DMS 273 (cell line): ENCODE results near the gene TBXAS1.
A peak's percentile ranks its signal among the peaks of the same experiment; 100 is the strongest.

Source experiments
- DNase-seq: peaks from one replicate; lab custom pipeline; 2025; ENCODE audit not compliant: unreplicated experiment; lab: John Stamatoyannopoulos, UW

The TBXAS1 gene

DNA sequence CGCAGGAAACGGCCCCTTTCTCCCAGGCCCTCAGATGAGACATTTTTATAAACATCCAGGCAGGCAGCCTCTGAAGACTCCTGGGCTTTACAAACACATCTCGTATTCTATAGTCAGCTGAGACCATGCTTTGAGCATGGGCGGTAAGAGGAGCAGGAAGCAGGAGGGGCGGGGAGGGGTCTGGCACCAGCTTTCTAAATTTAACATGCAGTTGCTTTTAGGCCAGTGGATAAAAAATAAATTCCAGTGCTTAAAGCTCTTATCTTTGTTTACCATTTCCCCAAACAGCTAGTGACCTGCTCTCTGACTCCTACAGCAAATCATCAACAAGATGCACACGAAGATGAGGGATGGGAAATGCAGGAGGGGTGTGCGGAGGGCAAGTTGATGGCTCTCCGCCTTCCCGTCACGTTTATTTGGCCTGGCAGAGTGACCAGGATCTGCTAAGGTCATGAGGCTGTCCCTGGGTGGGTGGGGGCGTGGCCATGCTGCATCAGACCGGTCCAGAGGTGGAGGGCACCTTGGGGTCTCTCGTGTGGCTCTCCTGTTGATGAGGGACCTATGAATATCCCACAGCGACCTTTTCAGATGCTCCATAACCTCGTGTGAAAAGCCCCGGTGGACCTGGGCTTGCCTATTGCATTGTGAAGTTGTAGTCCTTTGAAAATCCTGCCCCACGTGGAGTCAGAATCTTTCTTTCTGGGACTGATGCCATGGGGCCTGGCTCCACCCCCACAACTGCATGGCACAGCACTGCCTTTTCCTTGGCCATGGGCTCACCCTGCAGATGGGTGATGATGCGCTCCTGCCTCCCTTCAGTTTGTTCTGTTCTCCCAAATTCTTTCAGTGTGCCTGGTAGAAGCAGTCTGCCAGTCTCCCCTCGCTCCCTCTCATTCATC, 166.2 kb downstream of the TBXAS1 start:
- DNase-seq = peak; percentile 63

DNA sequence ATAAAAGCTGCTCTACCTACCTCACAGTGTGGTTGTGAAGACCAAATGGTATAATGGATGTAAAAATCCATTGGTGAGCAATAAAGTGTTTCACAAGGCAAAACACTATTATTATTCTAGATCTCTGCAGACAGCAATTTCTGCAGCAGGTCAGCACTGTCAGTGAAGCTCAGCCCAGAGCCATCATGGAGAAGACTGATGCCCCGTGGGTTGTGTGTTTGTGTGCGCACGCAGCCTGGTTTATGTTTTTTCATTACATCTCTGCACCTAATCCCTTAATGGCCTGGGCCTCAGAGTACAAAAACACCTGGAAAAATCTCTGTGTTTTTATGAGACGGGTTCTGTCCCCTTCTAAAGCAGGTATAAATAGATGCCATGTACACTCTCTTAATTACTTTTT, 169.5 kb downstream of the TBXAS1 start:
- no peak for DNase-seq

DNA sequence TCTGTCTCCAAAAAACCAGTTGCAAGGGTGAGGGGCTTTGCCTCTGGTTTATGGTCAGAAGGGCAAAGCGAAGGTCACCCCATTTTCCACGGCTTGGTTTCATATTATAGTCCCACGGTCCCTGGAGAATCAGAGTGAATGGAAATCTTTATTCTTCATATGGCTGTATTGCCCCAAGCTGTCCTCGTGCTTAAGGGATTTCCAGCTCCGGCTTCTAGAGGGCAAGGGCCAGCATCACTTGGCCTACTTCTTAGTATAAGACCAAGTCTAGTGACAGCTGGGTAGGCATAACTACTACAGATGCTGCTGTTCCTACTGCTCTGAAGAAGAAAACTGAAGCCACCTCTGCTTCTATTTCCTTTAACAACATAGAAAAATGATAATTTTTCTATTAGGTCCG, 170.5 kb downstream of the TBXAS1 start:
- no peak for DNase-seq

DNA sequence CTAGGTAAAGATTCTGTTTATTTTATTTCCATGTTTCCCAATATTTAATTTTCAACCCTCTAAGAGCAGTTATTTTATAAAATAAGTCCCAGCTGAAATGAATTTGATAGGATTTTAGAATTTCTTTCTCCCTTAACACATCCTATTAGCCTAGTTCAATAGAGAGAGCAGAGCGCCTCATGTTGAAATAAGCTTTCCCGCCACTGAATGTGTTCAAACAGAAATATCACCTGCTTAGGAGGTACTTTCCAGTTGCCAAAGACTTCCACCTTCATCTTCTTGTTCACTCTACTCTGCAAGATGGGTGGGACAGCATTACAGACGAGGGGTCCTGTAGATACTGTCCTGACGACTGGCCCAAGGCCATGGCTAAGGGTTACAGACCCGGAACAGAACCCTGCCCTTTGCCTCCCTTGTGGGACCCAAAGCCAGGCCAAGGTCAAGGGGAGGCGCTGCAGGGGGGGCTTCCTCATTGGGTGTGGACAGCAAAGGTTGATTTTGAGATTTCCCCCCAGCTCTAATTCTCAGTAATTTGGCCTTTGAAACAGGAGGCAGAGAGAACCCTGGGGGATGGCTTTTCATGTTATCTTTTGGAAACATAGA, 171.7 kb downstream of the TBXAS1 start:
- DNase-seq = no peak

DNA sequence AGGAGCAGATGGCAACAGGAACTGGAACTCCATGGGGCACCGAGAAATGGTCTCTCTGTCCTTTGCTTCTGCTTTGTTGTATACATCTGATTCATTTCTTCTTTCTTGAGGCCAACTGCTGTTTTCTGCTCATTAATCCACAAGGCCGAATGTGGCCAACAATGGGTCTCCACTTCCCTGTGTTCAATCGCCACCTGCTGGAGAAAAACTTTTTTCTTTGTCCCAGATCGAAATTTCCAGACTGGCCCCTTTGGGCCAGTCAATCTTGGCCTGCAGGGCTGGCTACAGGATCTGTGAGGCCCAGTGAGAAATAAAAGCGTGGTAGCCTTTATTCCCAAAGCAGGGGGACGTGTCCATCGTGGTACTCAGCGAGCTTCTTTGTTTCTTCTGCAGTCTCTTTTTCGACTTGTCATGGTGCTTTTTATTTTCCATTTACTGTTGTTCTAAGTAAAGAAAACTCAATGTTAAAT, 174.9 kb downstream of the TBXAS1 start:
- DNase-seq = peak; percentile 82

DNA sequence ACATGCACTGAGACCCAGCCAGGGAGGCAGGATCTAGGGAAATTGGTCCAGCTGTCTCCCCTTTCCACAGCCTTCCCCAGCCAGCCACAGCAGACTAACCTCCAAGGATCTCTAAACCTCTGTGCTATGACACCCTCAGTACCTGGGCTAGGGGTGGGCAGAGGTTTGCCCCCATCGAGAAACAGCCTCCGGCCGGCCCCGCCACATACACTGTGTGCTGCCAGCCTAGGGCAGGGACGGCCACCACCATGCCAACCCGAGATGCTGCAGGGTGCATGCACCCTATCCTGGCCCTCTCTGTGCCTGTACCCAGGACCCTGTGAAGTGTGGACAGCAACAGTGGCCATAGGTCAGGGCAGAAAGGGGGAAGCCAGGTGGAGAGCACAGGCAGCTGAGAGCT, 175.6 kb downstream of the TBXAS1 start:
- DNase-seq = no peak

DNA sequence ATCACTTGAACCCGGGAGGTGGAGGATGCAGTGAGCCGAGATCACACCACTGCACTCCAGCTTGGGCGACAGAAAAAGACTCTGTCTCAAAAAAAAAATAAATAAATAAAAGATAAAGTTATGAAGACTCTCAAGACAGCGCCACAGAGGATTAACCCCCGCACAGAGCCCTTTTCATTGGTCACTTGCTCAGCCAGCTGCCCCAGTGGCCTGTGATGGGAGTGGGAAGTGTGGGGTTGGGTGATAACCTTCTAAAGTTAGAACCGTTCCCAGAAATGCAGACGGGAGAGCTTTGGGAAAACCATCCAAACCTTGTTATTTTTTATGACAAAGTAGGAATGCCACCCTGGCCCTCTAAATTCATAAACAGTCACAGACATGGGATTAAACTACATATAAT, 176.3 kb downstream of the TBXAS1 start:
- no peak for DNase-seq

DNA sequence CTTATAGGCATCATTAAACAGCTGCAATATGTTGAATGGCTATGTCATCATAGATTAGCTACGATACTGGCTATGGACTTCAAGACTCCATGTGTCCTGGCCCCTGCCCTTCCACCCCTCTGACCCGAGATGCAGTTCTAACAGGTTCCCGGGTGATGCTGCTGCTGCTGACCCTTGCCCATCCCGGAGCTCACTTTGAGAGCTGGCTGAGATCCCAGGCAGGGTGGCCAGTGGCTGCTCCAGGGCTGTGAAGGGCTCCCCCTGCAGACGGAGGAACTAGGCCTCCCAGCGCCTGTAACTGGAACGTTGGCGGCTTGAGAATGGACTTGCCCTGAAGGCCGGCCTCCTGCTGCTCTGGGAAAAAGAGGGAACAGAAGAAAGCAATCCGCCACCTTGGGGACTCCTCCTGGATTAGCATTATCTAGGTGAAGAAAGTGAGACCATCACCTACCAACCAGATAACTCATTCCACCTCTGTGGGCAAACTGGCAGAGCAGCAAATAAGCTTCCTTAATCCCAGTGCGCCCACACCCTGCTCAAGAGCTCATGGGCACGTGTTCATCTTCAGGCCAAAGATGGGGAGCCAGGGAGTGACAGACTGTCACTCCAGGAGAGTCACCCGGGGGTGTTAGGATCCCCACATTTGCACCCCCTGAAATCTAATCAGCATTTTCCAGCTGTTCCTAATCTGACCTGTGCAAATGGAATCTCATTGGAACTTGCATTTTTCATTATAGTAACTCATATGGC, 176.9 kb downstream of the TBXAS1 start:
- peak; percentile 33 for DNase-seq

DNA sequence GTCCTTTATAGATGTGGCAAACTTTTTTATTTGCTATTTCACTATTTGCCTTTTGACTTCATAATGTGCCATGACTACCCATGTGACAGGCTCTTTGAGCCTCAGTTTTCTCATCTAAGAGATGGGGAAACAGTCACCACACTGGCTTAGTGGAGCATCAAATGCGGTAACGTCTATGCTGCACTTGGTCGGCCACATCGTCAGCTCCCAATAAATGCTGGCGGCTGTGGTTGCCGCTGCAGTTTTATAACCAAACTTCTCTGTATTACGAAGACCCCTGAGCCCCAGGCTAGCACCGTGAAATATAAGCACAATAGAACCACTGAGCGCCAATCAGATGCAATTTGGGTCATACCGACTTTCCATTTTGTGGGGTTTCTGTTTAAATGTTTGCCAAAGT, 177.5 kb downstream of the TBXAS1 start:
- DNase-seq = no peak

DNA sequence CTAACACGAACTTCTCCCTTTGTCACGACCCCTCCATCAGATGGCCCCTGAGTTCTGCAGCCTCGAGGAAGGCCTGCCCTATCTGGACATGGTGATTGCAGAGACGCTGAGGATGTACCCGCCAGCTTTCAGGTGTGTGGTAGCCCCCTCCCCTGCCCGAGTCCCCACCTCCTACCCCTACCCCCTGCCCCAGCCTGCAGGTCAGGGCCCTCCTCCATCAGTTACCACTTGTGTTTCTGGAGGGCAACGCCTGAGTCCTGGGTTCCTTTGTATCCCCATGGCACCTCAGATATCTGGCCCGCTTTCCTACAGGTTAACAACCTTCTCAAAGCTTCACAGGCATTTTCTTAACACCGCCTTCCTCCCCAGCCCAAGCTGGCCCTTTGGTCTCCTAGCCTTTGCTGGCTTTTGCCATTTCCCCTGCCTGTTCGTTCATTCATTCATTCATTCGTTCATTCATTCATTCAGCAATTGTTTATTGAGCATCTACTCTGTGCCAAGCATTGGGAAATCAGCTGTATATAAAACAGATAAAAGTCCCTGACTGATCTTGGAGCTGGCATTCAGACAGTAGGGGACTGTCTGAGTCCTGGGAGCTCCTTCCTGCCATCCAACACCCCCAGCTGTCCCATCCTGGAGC, 178.1 kb downstream of the TBXAS1 start:
- no peak for DNase-seq

DNA sequence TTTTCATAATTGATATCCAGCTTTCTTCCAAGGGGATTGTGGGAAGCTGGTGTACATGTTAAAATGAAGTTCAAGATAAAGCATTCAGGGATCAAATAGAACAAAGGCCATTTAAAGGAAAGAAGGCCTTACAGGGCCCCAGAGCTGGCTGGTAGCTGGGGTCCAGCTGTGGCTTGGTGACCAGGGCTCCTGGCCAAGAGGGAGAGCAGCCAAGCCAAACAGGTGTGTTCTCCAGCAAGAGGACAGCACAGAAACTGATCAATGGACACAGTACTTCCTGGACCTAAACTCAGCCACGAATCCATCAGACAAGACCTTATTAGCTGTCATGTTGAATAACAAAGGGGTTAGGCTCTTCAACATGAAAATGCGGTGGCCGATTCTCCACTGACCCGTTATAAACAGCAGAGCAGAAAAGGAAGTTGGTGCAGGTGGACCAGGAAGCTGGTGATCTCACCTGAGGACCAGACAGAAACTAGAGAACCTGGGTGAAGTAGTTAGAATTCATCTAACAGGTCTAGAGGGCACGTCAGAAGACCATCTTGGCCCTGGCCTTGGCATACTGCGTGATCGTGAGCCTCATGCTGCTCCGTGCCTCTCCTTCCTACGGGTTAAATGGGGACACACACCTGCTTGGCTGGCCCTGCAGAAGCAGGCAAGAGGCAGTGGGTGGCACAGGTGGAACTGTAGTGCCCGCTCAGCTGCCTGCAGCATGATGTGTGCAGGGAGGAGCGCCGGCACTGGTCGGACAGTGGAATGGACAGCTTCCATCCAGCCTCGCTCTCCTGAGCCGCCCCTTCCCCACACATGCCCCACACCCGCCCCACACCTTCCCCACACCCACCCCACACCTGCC, 179.9 kb downstream of the TBXAS1 start:
- no peak for DNase-seq

DNA sequence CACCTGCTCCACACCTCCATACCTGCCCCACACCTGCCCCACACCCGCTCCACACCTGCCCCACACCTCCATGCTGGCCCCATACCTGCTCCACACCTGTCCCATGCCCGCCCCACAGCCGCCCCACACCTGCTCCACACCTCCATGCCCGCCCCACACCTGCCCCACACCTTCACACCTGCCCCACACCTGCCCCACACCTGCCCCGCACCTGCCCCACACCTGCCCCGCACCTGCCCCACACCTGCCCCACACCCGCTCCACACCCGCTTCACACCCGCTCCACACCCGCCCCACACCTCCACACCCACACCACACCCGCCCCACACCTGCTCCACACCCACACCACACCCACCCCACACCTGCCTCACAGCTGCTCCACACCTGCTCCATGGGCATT, 180.7 kb downstream of the TBXAS1 start:
- no peak for DNase-seq

DNA sequence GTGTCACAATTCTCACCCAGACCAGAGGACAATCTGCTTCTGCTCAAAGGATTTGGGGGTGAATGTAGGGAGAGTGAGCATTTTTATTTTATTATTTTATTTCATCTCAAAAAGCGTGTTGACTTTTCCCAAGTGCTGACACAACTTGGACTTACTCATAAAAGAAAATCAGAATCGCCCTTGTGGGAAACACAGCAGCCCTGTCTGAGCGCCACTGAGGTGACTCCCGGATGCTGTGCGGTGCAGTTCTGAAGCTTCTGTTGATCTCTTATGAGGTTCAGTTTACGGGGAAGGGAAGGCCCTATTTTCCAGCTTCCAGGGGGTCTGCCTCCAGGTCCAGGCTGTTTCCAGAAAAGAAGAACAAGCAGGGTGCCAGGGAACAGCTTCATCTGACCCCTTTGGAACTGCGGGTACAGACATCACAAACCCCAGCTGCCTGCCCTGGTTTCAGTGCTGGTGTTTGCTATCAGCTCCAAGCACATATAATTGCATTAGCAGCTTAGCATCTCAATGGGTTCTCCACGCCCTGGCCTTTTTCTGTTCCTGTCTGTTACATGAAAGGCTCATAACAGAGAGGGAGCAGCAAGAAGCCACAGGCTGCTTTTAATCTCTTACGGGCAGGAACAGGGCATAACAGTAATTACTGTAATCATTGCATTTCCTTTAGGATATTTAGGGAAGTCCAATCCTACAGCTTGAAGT, 181.3 kb downstream of the TBXAS1 start:
- peak; percentile 20 for DNase-seq

DNA sequence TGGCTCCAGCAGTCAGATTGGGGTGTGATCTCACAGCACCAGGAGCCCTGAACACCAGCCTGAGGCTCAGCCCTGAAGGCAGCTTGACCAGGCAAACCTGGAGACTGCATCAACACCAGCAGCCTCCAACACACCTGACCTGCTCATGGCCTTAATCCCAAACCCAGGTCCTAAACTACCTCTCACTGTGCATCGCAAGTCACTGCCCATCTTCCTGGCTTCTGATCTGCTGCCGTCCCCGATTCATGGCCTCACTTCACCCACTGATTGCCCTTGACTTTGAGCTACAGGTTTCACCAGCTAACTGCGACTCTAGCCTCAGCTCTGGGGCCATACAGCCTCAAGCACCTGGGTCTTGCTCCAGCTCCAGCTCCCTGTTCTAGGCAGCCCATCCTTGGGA, 184.6 kb downstream of the TBXAS1 start:
- no peak for DNase-seq

DNA sequence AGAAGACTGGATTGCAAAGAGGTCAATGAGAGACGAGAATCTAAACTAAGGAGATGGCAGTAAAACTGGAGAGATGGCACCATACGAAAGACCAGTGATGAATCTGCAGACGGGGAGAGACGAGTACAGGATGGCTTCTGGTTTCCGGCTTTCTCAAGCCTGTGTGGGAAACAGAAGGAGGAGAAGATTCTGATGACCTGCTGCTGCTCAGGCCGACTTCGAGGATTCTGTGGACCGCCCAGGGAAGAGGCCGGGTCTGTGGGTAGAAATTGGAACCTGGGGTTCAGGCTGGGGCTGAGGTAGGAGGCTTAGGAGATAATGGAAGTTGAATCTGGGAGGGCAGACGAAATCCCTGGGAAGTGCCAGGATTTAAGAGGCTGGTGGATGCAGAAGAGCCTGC, 185.1 kb downstream of the TBXAS1 start:
- no peak for DNase-seq

DNA sequence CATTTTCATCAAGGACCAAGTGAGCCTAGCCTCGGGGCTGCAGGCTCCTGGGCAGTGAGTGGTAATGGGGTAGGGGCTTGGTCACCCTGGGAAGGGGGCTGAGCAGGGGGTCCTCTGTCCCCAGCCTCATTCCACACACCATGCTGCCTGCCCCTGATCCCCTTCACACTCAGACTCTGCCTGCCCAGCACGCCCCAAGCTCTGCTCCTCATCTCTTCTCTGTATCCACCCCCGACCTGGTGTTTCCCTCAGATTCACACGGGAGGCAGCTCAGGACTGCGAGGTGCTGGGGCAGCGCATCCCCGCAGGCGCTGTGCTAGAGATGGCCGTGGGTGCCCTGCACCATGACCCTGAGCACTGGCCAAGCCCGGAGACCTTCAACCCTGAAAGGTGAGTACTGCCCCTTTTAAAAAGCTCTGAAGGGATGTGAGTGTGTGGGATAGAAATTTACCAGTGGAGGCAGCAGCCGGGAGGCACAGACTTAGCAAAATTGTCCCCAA, 186.5 kb downstream of the TBXAS1 start:
- no peak for DNase-seq

DNA sequence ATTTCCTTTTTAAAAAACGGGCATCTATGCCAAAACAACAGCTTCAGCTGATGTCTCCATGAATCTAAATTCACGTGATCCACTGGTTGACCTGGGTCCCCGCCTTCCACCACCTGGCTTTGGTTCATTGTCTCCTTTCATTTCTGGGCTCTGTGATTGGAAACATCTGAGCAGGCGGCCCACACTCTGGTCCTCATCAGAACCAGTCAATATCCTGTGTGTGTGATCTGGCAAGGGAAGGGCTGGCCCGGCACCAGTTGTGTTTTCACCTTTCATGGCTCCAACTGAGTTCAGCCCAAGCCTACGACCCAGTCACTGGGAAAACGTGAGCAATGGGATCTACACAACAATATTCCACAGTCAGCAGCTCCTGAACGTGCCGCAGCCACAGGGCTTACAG, 187.5 kb downstream of the TBXAS1 start:
- DNase-seq = no peak

DNA sequence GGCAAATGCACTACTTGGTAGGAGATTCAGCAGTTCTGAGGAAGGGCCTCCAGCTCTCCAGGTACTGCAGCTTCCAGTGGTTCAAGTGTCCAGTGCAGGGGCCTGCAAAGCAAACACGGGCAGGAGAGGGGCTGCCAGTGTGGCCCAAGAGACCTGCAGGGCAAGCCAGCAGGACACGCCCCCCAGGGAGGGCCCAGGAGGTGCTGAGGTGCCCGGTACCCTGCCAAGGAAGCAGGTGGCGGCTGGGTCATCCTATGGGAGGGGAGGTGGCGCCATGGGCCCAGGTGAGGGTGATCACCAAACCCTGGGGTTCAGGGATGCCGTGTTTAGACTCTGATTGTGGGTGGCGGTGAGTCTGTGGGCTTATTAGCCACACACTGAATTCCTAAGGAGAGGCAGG, 188.0 kb downstream of the TBXAS1 start:
- no peak for DNase-seq

DNA sequence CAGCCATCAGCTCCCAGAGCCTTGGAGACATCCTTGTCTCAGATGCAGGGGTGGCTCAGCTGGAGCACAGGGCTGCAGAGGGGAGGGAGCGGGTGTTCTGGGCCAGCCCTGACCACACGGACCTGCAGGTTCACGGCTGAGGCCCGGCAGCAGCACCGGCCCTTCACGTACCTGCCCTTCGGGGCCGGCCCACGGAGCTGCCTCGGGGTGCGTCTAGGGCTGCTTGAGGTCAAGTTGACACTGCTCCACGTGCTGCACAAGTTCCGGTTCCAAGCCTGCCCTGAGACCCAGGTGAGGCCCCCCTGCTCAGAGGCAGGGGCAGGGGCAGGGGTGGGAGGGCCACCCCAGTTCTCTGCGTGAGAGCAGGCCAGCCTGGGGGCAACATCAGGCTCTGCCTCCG, 188.5 kb downstream of the TBXAS1 start:
- no peak for DNase-seq
